HG03066 (cell line): ENCODE results near the gene GRIA1.

Experiments
- ATAC-seq: cut with Tn5 transposase; IDR thresholded peaks from one replicate; pipeline ENCODE4 v1.9.1; 2021; ENCODE audit warnings: low read depth; ENCODE audit not compliant: unreplicated experiment

GRIA1 gene

DNA sequence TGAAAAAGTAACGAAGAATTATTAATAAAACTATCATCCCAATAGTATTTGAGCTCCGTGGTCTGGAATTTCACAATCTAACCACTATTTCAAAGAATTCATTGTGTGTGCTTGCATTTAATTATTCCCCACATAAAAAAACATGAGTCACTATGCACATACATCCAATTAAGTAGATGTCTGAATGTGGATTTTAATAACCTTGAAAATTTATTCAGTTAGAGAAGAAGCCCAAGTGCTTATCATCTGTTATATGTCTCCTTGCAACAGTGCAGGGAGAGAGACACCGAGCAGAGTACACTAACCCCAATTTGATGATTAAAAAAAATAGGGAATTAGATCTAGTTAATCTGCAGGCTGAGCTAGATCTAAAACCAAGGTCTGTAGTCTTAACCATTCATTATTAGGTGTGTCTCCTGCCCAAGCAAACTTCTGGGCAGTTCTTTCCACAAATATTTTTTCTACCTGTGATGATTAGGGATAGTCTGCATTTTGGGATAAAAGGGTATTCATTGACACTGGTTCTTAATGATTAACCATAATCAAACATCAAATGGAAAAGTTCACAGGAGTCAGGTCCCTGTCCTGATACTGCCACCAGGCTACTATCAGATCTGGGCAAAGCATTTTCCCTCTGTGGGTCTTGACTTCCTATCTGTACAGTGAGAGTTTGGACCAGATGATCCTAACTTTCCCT, 164.2 kb downstream of the GRIA1 start:
- ATAC-seq, result no peak

DNA sequence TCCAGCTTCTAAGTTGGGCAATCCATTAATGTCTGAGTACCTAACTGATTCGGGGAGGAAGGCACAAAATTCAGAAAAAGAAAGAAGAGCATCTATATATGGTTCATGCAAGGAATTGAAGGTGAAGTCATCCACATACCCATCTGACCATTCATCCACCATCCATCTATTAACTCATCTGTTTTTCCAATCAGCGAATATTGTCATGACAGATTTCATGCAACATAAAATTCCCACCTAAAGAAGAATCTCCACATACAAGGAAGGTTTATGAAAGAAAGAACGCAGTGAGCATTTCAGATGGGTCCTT, 164.7 kb downstream of the GRIA1 start:
- ATAC-seq, result no peak

DNA sequence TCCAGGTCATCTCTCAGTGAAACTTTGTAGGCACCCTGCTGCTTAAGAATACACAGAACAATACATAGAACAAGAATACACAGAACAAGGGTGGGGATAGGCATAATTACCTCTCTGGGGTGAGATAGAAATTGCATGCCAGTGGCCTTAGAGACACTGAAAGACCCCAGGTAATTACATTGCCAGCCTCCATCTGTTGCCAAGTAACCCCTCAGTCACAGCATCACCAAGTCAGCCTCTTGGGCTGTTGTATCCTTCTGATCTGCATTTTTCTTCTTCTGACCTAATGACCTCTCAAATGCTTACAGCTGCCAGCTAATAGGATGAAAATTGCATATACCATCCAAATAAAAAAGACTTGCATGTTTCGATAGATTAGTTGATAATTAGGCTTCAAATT, 167.7 kb downstream of the GRIA1 start:
- ATAC-seq, result no peak

DNA sequence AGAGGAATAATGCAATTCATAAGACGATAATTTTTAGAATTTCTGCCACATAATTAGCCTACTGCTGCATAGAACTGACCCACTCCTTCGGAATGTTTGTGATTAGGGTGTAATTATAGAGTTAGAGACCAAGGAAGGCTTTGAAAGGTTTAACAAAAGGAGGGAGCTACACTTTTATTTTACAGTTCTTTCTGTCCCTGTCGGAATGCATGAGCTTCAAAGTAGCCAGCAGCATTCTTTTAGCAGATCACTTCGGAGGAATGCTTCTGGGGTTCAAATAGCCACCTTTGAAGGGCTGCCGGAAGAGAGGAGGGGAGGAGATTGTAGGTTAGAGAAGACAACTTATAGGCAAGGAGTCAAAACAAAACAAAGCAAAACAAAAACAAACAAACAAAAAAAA, 168.1 kb downstream of the GRIA1 start:
- ATAC-seq, result no peak

DNA sequence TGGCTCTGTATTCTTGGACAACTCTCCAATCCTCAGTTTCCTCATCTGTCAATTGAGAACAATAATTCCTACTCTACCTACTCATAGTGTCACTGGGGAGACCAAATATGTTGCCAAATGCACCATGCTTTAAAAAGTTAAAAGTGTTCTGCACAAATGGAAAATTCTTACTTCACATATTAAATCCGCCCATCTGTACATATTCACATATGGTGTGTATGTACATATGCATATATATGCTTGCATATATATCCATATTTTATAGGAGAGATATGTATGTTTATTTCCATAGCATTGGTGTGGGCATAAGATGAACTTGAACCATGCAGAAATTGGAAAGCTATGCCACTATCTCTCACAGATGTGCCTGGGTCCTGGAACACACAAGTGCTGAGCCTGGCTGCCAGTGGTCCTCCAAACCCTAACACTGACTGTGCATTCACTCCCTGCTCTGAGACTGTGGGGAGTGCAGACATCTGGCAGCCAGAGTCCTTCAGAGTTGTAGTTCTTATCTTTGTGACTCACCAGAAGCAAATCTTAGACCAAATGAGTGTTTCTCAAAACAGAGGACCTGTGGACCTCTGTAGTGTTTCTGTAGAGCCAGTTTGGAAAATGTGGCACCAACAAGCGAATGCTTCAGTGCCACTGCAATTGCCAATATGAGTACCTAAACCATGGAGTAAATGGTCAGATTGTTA, 168.7 kb downstream of the GRIA1 start:
- no peak for ATAC-seq

DNA sequence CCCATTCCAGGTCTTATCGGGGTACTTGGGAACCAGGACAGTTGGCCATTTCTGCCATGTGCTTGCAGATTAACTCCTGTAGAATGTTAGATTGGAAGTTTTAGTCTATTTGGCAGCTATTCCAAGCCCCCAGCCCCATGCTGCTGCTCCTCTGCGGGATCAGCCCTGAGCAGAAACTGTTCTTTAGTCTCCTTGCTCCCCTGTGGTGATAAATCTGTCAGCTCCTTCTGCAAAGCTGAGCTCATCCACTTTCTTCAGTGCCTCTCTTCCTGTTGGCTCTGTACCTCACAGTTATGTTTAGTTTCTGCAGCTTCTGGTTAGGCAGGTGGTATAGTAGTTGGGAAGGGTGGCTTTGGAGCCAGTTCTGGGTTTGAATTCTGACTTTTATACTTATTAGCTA, 170.4 kb downstream of the GRIA1 start:
- no peak for ATAC-seq

DNA sequence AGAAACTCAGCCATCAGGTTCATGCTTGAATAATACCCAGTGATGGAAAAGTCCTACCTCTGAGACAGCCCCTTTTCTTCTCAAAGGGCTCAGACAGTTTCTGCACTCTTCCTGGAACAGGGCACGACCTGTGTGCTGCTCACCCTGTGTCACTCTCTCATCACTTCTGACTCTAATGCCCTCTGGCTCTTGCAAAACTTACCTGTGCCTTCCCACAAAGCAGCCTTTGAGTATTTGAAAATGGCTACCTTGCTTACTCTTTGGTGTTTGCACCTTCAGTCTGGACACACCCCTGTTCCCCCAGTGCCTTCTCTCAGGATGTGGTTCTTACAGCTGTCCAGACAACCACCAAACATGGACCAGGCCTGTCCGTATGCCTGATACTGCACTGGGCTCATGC, 171.4 kb downstream of the GRIA1 start:
- no peak for ATAC-seq

DNA sequence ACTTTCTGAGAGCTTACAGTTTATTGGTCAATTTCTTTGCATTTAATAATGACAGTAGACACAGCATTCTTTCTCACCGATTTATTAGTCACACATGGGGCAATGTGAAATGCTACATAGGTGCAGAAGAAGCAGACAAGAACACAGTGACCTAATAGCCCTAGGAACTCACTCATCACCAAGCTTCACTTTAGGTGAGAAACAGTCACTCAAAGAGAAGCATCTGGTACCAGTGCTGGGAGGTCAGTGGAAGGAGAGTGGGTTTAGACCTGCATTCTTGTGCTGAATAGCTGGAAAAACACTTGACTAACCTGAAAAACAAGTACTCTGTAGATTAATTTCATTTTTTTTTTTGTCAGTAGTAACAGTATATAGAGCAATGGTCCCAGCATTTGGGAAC, 179.6 kb downstream of the GRIA1 start:
- ATAC-seq, result no peak

DNA sequence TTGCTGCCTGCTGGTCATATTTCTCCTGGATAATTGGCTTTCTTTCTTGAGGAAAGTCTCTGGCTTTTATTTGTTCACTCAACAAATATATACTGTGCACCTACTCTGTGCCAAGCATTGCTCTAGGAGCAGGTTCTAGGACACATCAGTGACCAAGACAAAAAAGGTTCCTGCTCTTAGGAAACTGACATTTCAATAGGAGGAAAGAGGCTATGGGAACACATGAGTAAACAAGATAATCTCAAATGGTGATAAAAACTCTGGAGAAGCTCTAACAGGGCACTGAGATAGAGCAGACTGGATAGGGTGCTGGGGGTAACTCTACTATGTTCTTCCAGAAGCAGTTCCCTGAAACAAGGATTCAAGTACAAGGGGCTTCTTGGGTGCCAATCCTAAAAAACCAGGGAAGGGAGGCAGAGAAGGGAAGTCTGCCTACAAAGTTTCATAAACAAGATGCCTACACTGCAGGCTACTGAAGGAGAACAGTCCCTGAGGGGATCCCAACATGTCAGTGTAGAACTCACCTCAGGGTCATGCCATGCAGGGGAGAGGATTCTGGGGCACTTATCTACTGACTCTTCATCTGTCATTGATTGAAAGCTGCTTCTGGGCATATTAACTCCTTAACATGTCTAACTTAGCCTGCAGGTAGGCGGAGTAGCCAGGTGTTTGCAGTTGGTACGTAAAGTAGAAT, 181.3 kb downstream of the GRIA1 start:
- ATAC-seq, result no peak

DNA sequence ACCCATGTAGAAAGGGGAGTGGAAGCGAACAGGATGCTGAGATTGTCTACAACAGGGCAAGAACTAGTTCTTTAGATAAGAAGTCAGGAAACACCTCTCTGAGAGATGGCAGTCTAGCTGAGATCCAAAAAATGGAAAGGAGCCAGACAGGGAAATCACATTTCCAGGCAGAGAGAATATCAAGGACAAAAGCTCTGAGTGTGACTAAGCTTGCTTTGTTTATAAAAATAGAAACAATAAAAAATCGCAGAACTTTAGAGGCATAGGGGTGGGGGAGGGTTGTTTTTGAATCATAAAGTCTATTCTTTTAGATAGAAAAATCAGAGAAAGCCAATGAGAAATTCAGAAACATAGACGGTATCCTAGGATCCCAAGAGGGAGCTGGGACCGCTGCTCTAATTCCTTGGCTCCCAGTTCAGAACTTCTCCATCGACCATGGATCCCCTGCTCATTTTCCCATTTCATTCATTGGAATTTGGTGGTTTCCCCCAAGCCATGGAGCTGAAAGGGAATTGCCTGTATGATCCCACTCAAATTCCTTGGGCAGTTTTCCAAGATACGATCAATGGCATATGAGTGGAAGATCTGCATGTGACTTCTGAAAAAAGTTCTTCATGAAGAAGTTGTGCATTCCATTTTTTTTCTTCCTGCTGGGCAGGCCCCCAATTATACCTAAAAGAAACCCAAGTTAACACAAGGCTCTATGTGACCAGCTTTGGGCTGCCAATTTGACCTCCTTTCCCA, 182.0 kb downstream of the GRIA1 start:
- ATAC-seq, result no peak

DNA sequence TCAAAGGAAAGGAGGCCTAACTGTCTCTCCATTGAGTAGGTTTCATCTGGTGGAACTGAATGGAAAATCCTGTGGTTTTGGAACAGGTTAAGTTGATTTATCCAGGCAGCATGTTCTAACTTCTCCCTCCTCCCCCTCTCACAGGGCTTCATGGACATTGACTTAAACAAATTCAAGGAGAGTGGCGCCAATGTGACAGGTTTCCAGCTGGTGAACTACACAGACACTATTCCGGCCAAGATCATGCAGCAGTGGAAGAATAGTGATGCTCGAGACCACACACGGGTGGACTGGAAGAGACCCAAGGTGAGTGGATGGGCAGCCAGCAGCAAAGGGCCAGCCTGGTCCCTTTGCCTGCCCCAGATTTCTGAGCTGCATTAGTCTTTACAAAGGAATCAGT, 183.9 kb downstream of the GRIA1 start:
- no peak for ATAC-seq

DNA sequence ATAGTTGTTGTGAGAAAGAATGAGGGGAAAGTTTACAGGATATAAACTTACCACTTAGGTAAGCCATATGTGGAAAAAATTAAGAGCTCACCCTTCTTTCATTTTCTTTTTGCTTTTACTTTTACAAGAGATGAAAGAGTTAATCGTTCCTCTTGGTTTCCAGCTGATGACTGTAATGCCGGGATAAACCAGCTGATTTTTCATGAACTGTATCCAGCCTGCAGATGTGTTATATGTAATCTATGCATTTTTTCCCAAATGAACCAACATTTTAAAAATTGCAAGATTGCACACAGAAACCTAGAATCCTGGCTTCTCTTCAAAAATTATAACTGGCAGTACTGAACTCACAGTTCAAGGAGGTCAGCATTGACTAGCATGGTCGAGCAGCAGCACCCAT, 185.9 kb downstream of the GRIA1 start:
- ATAC-seq, result no peak

DNA sequence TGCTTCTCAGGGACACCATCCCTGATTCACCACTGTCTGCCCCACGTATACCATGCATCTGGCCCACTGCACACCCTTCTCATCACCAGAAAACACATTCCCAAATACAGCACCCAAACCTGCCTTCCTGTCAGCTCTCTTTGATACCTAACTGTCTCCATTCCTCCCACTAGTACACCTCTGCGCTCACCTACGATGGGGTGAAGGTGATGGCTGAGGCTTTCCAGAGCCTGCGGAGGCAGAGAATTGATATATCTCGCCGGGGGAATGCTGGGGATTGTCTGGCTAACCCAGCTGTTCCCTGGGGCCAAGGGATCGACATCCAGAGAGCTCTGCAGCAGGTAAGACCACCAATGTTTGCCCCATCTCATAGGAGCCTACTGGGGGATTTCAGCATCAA, 186.4 kb downstream of the GRIA1 start:
- no peak for ATAC-seq

DNA sequence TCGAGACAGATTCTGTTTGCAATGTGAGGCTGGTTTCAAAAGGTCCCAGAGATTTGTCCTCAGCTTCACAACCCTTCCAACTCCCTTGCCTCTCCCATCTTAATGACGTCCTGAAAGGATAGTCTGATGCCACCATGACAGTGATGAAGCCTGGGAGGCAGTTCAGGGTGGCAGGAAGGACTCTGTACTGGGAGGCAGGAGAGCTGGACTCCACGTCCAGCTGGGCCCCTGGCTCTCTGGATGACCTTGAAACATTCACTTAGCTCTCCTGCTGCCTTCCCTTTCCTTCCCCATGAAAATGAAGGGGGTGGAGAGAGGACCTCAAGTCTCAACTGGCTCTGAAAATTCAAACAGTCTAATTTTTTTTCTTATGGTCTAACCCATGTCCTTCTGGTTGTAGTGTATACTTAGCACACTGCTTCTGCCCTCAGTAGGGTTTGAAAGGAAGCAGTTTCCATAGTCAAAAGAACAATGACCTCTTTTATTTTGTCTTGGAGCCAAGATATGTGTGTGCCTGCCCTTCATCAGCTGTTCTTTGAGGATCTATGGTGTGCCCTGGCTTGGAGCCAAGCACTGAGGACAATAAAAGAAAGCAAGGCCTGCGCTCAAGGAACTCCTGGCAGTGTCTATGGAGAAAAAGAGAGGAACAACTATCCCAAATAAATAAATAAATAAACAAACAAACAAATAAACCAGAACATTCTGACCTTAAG, 188.3 kb downstream of the GRIA1 start:
- ATAC-seq, result no peak

DNA sequence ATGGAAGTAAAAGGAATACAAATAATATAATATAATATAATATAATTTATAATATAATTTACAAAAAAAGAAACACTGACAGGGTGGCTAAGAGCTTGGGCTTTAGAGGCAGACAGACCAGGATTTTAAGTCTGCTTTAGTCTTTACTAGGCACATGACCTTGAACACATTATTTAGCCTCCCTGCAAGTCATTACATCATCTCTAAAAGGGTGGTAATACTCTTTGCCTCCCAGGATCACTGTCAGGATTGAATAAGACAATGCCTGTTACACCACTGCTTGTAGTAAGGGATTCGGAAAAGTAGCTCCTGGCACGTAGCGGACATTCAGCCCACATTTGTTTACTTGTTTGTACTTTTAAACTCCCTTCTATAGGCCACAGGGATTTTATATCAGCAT, 199.8 kb downstream of the GRIA1 start:
- ATAC-seq, result no peak

DNA sequence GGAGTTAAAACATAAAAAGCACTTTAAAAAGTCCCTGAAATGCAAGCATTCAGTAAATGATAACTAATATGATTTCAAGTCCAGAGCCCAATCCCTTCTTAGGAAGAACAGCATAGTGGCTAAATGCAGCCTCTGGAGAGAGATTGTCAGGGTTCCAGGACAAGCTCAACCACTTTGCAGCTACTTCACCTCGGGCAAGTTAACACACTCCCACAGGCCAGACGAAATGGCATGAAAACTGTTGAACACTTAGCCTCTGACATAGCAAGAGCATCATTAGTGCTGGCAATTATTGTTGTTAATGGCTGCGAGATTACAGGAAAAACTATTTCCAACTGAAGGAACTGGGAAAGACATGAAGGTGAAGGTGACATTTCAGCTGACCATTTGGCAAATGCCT, 205.8 kb downstream of the GRIA1 start:
- ATAC-seq, result no peak

DNA sequence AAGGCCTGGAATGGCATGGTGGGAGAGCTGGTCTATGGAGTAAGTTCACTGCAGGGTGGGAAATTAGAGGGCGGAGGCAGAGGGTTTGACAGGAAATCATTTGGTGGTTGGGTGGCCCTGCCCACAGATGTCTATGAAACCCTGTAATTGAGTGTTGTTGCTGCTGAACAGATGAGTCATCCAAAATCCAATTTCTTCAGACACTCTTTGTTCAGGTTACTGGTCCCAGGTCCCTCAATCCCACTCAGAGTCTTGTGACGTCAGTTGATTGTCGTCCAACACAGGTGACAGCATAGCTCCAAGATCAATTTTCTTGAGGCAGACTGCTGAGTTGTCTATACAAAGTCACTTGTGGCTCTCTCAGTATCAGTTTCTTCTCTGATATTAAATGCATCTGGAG, 208.6 kb downstream of the GRIA1 start:
- no peak for ATAC-seq

DNA sequence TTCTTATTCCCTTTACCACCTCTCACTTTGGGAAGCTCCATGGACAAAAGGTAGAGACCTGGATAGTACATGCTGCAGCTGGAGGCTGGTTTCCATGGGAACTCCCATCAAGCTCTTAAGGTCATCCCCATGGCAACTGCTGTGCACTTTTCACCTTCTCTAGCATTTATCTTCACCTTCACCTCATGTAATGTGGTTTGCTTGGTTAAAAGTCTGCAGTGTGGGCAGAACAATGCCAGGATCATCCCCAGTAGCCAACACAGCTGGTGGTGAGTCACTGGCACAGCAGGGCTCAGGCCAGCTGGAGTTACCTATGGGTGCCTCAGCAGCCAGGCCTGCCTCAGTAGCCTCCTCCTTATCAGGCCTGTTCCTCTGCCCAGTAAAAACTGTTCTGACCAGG, 210.5 kb downstream of the GRIA1 start:
- ATAC-seq, result no peak

DNA sequence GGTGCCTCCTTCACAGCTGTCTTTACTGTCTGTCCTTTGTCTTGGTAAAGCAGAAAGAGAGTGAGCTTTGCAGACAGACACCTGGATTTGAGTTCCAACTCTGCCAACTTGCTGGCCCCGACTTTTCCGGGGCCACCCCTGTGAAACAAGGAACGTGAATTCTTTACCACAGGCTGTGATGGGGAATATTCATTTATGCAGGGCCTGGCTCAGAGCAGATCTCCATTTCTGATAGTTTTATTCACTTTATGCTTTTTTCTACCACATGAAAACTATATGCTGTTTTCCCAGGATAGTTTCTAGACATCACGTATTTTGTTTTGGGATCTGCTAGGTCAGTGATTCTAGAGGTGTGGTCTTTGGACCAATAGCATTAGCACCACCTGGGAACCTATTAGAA, 211.8 kb downstream of the GRIA1 start:
- no peak for ATAC-seq

DNA sequence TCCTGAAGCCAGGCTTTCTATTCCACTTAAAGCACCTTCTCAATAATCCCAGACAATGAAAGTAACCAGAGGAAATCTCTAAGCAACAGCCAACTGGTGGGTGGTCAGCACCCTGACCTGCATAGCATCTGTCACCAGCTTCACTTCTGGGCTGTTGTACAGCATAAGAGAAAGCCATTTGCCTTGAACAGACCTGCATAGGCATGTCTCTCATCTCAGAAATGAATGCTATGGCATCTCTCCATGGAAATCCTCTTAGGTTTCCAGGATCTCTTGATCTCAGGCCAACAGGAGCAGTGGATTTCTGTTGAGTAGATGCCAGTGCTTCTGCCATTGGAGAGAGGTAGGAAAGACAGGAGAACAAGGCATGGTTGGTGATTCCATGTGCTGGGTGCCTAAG, 213.6 kb downstream of the GRIA1 start:
- no peak for ATAC-seq

DNA sequence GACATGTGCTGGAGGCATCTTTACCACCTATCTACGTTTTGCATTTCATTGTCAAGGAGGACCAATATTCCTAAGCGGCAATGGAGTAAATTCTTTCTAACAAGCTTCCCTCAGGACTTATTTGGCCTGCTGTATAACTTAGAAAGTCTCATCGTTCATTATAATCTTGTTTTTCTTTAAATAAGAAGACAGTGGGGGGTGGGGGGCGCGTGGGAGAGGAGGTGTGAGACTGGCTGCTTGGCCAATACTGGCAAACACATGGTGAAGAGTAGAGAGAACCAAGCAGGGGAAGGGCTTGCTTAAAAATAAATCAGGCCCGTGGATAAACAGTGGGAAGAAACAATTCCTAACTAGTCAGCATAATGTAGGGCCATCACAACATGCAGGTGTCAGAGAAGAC, 217.2 kb downstream of the GRIA1 start:
- no peak for ATAC-seq
